HepG2 (cell line): Measurements from ENCODE around the gene DNASE1. TPM values are rescaled to one million over a fixed set of nuclear protein-coding genes. Genes with fewer than 3 reads are reported as not detected.

Experiments
- ARHGAP35 ChIP-seq: sonication (generic); formaldehyde crosslinking; IDR thresholded peaks from 2 replicates; pipeline ENCODE4 v1.9.0; 2022; ENCODE audit warnings: mild to moderate bottlenecking, inconsistent platforms, moderate library complexity, missing genetic modification reagents, borderline replicate concordance
- ATF7-NPFF ChIP-seq: sonication (generic); formaldehyde crosslinking; IDR thresholded peaks from 2 replicates; pipeline ENCODE4 v1.8.1; 2023; ENCODE audit warnings: mild to moderate bottlenecking, low read depth, missing genetic modification reagents, moderate library complexity
- ATRX ChIP-seq: sonication (generic); formaldehyde crosslinking; IDR thresholded peaks from 2 replicates; pipeline ENCODE4 v1.4.0; 2020; ENCODE audit warnings: missing genetic modification reagents, borderline replicate concordance
- FOSL2 ChIP-seq: sonication (generic); formaldehyde crosslinking; IDR thresholded peaks from 2 replicates; pipeline ENCODE4 v1.4.0; 2020; ENCODE audit warnings: missing genetic modification reagents
- FUBP1 ChIP-seq: sonication (generic); formaldehyde crosslinking; IDR thresholded peaks from 2 replicates; pipeline ENCODE4 v1.5.1; 2020; ENCODE audit warnings: missing genetic modification reagents, mild to moderate bottlenecking, borderline replicate concordance
- HDAC6 ChIP-seq: fragments of 200-600 bp; sonication (generic); IDR thresholded peaks from 2 replicates; pipeline ENCODE4 v1.7.0; 2017; ENCODE audit warnings: mild to moderate bottlenecking, antibody characterized with exemption, low read length, low read depth
- HOXA5 ChIP-seq: sonication (generic); formaldehyde crosslinking; IDR thresholded peaks from 2 replicates; pipeline ENCODE4 v1.4.0; 2020; ENCODE audit warnings: missing genetic modification reagents
- IKZF4 ChIP-seq: sonication (generic); formaldehyde crosslinking; IDR thresholded peaks from 2 replicates; pipeline ENCODE4 v1.5.1; 2020; ENCODE audit warnings: borderline replicate concordance, mild to moderate bottlenecking, low read depth, missing genetic modification reagents; ENCODE audit errors: not compliant biosample characterization
- IRX3 ChIP-seq: sonication (generic); formaldehyde crosslinking; IDR thresholded peaks from 2 replicates; pipeline ENCODE4 v1.8.1; 2023; ENCODE audit warnings: mild to moderate bottlenecking, low read depth, missing genetic modification reagents, borderline replicate concordance
- JUN ChIP-seq: sonication (generic); formaldehyde crosslinking; IDR thresholded peaks from 2 replicates; pipeline ENCODE4 v1.4.0; 2020; ENCODE audit warnings: mild to moderate bottlenecking, missing genetic modification reagents
- KLF16 ChIP-seq, 2 experiments: sonication (generic) in 1 of 2; formaldehyde crosslinking in 1 of 2; IDR thresholded peaks; 2 replicates each; pipeline versions ENCODE4 v1.6.1 to v1.8.0; 2016 to 2023; ENCODE audit warnings: missing genetic modification reagents in 2 of 2, missing compliant biosample characterization in 1 of 2
- MAX ChIP-seq: IDR thresholded peaks from 2 replicates; pipeline ENCODE4 v1.6.1; 2012; ENCODE audit warnings: inconsistent platforms
- NR2F2 ChIP-seq: IDR thresholded peaks from 2 replicates; pipeline ENCODE4 v1.6.1; 2012; ENCODE audit warnings: low read depth, inconsistent platforms, borderline replicate concordance
- PAX8 ChIP-seq: sonication (generic); formaldehyde crosslinking; IDR thresholded peaks from 2 replicates; pipeline ENCODE4 v1.8.0; 2022; ENCODE audit warnings: mild to moderate bottlenecking, missing genetic modification reagents, borderline replicate concordance
- PHF21A ChIP-seq: sonication (generic); formaldehyde crosslinking; IDR thresholded peaks from 2 replicates; pipeline ENCODE4 v1.5.0; 2020; ENCODE audit warnings: mild to moderate bottlenecking, missing genetic modification reagents
- POLR2A ChIP-seq, 2 experiments: IDR thresholded peaks; 2 replicates each; pipeline ENCODE4 v1.6.1; 2011; ENCODE audit warnings: low read depth in 2 of 2, low read length in 2 of 2, mild to moderate bottlenecking in 1 of 2, moderate library complexity in 1 of 2; ENCODE audit not compliant: insufficient read depth in 1 of 2
- PRMT3 ChIP-seq: sonication (generic); formaldehyde crosslinking; IDR thresholded peaks from 2 replicates; pipeline ENCODE4 v1.8.1; 2022; ENCODE audit warnings: low read depth, mild to moderate bottlenecking, moderate library complexity, missing genetic modification reagents, borderline replicate concordance
- SALL1 ChIP-seq: sonication (generic); formaldehyde crosslinking; IDR thresholded peaks from 2 replicates; pipeline ENCODE4 v1.8.0; 2022; ENCODE audit warnings: mild to moderate bottlenecking, missing genetic modification reagents
- SATB2 ChIP-seq: sonication (generic); formaldehyde crosslinking; IDR thresholded peaks from 2 replicates; pipeline ENCODE4 v1.5.0; 2020; ENCODE audit warnings: missing genetic modification reagents
- SNRNP70 ChIP-seq: fragments of 200-400 bp; formaldehyde crosslinking; IDR thresholded peaks from 2 replicates; pipeline ENCODE4 v1.6.1; 2017; ENCODE audit warnings: mild to moderate bottlenecking, low read depth, low read length, moderate library complexity
- STAG1 ChIP-seq: sonication (generic); formaldehyde crosslinking; IDR thresholded peaks from 2 replicates; pipeline ENCODE4 v1.4.0; 2020; ENCODE audit warnings: missing genetic modification reagents
- TP53 ChIP-seq: sonication (generic); formaldehyde crosslinking; conservative IDR thresholded peaks from 2 replicates; pipeline ENCODE4 v1.4.0; 2020; ENCODE audit warnings: missing genetic modification reagents
- ZFAT ChIP-seq: sonication (generic); formaldehyde crosslinking; conservative IDR thresholded peaks from 2 replicates; pipeline ENCODE4 v1.8.1; 2023; ENCODE audit warnings: missing genetic modification reagents, inconsistent platforms
- ZNF564 ChIP-seq: sonication (generic); formaldehyde crosslinking; IDR thresholded peaks from 2 replicates; pipeline ENCODE4 v1.8.1; 2023; ENCODE audit warnings: mild to moderate bottlenecking, missing genetic modification reagents
- ZNF576 ChIP-seq: sonication (generic); formaldehyde crosslinking; IDR thresholded peaks from 2 replicates; pipeline ENCODE4 v1.4.0; 2020; ENCODE audit warnings: mild to moderate bottlenecking, missing genetic modification reagents
- ZNF629 ChIP-seq: sonication (generic); formaldehyde crosslinking; conservative IDR thresholded peaks from 2 replicates; pipeline ENCODE4 v1.5.0; 2020; ENCODE audit warnings: missing genetic modification reagents
- ZSCAN22 ChIP-seq: sonication (generic); formaldehyde crosslinking; IDR thresholded peaks from 2 replicates; pipeline ENCODE4 v1.4.0; 2020; ENCODE audit warnings: mild to moderate bottlenecking, missing genetic modification reagents
- ZSCAN29 ChIP-seq: sonication (generic); formaldehyde crosslinking; conservative IDR thresholded peaks from 2 replicates; pipeline ENCODE4 v1.4.0; 2020; ENCODE audit warnings: mild to moderate bottlenecking, missing genetic modification reagents
- polyA plus RNA-seq, 8 experiments: library from polyadenylated mRNA; depleted of rRNA in 3 of 8; stranded (reverse) in 7 of 8; unstranded in 1 of 8; fragments of >200 nt; fragmentation: Illumina TruSeq in 4 of 8; extraction: Trizol in 4 of 8; gene quantifications; 2 replicates each; pipeline versions ENCODE4 v1.2.1 to v1.2.3, GENCODE V29; 2011 to 2016; ENCODE audit warnings: low read depth in 4 of 8, missing spikeins in 1 of 8, mixed read lengths in 1 of 8; ENCODE audit not compliant: insufficient read depth in 1 of 8
- total RNA-seq, 5 experiments: library from RNA; depleted of rRNA; stranded (reverse); fragments of >200 nt; fragmentation: Illumina TruSeq; extraction: Trizol; gene quantifications; 2 replicates each; pipeline ENCODE4 v1.2.3, GENCODE V29; 2016; ENCODE audit warnings: low read depth in 1 of 5

DNASE1 gene
- total and polyA plus RNA-seq, 2 of the 13 experiments (the other 11 are each of a cell fraction or from before 2014, with no cell fraction given), result 7.1 to 11.1 TPM

- TF ChIP-seq SATB2 (CRISPR knock-in tag) (no peak), ZNF629 (CRISPR knock-in tag) (no peak), NR2F2 (peak; percentile 70; the same call in 1 of the 2 replicates), IRX3 (no peak), ARHGAP35 (no peak), STAG1 (CRISPR knock-in tag) (peak; percentile 74), PRMT3 (CRISPR knock-in tag) (no peak), ATF7-NPFF (CRISPR knock-in tag) (no peak), PHF21A (CRISPR knock-in tag) (peak; percentile 86; the same call in 1 of the 2 replicates), ZNF564 (no peak), FOSL2 (CRISPR knock-in tag) (peak; percentile 72), HDAC6 (no peak), ZSCAN29 (CRISPR knock-in tag) (0 out of 2 replicates have a peak, but pooled peaks have one; percentile 20), SNRNP70 (no peak), PAX8 (CRISPR knock-in tag) (no peak), MAX (no peak; the same call in 1 of the 2 replicates), ZNF576 (CRISPR knock-in tag) (peak; percentile 44; the same call in 1 of the 2 replicates), POLR2A (IDR thresholded peaks at IDR 0.05; ENCODE audit: insufficient read depth in 1 of 2, low read depth in 2 of 2, low read length in 2 of 2) (no peak; a peak in 1 of 4 replicates), IKZF4 (no peak), FUBP1 (CRISPR knock-in tag) (no peak), KLF16 (CRISPR knock-in tag; IDR thresholded peaks at IDR 0.05) (peak in 1 of 2 experiments; percentile 69; a peak in 1 of 4 replicates), SALL1 (no peak; the same call in 1 of the 2 replicates), TP53 (CRISPR knock-in tag) (no peak), HOXA5 (CRISPR knock-in tag) (no peak), ATRX (CRISPR knock-in tag) (no peak), ZFAT (CRISPR knock-in tag) (no peak), JUN (CRISPR knock-in tag) (no peak), ZSCAN22 (CRISPR knock-in tag) (no peak)
Measured at GRCh38 chr16:3654249-3654991, at the start of gene DNASE1 (continued).
